NCI-H510A treated with DMSO at 0.1 percent for 48 hours (cell line): Measurements from ENCODE around the gene ZNF740.
"Not testable (repeated sequence)": the region's sequence is repeated elsewhere in the genome, so short reads cannot be mapped to it uniquely, and the experiment has no call there.

Source experiments
- DNase-seq: peaks from one replicate; lab custom pipeline; 2025; lab: John Stamatoyannopoulos, UW

ZNF740 gene

DNA sequence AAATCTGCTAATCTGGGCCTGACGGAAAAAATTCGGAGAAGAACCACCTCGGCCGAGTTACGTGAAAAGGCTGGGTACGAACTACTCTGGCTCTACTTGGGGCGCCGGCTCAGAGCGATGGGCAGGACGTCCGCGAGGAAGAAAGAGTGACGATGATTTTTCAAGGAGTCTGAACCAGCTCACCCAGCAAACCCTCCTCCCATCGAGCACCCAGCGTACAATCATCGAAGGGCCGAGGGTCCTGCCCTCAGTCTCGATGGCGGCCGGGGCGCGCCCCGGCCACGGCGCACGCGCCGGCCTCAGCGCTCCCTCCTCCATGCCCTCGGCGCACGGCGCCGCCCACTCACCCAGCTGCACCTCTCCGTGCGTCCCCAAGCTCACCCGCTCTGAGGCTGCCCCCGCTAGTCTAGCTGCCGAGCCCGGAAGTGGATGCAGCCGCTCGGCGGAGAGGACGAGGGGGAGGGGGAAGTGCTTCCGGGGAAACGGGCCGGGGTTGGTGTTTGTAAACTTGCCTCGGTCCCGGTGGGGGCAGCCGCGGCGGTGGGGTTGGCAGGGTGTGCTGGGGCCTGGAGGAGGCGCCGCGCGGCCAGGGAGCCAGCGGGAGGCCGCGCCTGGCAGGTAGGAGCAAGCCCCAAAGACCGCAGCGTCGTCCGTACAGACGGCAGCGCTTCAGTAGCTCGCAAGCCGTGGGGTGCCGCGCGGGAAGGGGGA, at the start of gene ZNF740, which contains the start of gene CSAD:
TSS of gene ZNF740 (plus strand) at position 503 of the 711 bp plus-strand sequence. CDS start 1,262 bp downstream, outside the sequence.
TSS of gene CSAD (minus strand) at position 706 of the 711 bp plus-strand sequence. CDS start 7,455 bp downstream, outside the sequence.
- peak; percentile 97 for DNase-seq

- DNase-seq, result no peak
Observed at GRCh38 chr12:53131844-53132243, 48.7 kb upstream of the ZNF740 start.

- no peak for DNase-seq
Observed at GRCh38 chr12:53133722-53134121, 46.8 kb upstream of the ZNF740 start.

GRCh38 chr12:53143355-53143754, 37.2 kb upstream of the ZNF740 start:
- DNase-seq, result no peak

- no peak for DNase-seq
Observed at GRCh38 chr12:53145383-53146260, 34.9 kb upstream of the ZNF740 start.

DNA sequence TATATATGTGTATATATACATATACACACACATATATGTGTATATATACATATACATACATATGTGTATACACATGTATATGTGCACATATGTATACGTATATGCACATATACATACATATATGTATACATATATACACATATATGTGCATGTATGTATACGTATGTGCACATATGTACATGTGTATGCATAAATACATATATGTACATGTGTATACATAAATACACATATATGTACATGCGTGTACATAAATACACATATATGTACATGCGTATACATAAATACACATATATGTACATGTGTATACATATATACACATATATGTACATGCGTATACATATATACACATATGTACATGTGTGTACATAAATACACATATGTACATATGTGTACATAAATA, 33.3 kb upstream of the ZNF740 start:
- no peak for DNase-seq

DNA sequence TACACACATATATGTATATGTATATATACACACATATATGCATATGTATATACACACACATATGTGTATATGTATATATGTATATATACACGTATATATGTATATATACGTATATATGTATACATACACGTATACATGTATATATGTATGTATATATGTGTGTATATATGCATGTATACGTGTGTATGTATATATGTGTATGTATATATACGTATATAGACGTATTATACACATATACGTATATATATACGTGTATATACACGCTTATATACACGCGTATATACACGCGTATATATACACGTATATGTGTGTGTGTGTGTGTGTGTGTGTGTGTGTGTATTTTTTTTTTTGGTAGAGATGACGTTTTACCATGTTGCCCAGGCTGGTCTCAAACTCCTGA, 32.9 kb upstream of the ZNF740 start:
- DNase-seq, result no peak

DNA sequence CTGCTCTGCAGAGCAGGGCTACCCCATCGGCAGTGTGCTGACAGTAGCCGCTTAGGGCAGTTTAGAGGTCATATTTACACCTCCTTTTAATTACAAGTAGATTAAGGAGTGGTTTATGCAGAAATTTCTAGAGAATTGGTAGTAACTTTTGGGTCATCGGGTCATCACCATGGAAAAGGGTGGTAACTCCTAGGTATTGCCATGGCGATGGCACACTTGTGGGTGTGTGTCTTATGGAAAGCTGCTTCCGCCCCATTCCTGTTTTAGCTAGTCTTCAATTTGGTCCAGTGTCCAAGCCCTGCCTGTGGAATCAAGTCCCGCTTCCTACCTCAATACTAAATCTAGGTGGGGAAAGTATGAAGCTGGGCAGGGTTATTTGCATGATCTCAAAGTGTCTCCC, 29.5 kb upstream of the ZNF740 start:
- no peak for DNase-seq

GRCh38 chr12:53152390-53152789, 28.1 kb upstream of the ZNF740 start:
- DNase-seq, result no peak

- peak; percentile 81 for DNase-seq
Observed at GRCh38 chr12:53159195-53159839, 21.2 kb upstream of the ZNF740 start.

DNA sequence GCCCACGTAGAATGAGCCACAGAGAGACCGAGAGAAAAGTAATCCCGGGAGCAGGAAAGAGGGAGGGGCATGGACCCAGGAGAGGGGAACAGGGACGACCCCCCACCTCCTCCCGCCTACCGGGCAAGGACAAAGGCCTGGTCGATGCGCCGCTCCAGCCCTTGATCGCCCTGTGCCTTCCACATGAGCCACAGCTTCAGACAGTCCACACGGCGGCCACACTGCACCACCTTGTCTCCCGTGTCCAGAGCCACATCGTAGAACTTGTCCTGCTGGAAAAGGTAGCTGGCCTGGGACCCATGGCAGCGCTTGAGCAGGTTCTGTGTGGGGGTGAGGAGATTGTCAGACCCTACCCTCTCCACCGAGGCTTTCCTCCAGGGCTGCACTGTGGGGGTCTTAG, 20.5 kb upstream of the ZNF740 start:
- DNase-seq, result no peak

DNA sequence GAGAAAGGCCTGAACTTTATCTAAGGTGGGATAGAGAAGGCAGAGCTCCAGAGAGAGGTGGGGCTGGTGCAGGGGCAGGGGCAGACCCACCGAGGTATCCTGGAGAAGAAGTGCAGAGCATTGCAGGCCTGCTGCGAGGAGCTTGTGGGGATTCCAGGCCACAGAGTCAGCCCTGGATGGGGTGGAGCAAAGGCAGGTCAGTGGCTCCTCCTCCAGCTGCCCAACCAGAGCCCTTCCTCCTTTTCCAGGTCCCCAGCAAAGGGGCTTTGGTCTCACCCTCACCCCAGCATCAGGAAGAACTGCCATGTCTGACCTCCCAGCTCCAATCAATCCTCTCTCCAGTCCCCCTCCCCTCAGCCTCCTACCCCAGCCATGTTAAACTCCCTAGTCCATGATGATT, 19.8 kb upstream of the ZNF740 start:
- no peak for DNase-seq

DNA sequence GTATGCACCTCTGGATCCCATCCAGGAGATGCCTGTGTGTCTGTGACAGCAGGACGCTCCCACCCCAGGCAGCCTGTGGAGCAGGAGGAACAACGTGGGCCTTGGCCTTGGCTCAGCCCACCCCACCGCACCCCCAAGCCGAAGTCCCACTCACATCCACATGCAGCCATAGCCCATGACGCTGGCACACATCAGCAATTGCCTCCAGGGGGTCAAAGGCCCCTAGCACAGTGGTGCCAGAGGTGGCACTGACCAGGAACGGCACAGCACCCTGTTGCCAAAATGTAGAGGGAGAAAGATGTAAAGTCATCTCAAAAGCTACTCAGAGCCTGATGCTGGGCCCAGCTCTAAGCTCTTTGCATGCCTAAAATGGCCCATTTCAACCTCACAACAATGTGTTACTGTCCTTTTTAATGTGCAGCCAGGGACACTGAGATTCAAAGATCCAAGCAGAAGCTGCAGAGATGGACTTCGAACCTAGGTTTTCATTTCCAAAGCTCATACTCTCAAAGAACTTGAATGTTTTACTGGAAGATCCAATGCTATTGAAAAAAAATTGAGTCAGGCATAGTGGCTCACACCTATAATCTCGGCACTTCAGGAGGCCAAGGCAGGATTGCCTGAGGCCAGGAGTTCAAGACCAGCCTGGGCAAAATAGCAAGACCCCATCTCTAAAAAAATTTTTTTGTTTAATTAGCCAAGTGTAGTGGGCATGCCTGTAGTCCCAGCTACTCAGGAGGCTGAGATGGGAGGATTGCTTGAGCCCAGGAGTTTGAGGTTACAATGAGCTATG, 19.2 kb upstream of the ZNF740 start:
- no peak for DNase-seq

GRCh38 chr12:53163008-53163407, 17.5 kb upstream of the ZNF740 start:
- DNase-seq, result not testable (repeated sequence)

DNA sequence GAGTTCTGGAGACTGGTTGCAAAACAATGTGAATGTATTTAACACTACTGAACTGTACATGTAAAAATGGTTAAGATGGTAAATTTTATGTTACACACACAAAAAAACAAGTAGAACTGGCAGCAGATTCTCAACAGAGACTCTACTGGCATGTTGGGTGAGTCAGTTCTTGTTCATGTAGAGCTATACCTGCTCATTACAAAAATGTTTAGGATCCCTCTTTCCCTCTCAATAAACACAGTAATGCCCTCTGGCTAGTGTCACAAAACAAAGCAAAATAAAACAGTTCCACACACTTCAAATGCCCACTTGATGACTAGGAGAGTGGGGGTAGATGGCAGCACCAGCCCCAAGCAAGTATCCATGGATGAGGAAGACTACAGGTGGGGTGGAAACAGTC, 13.7 kb upstream of the ZNF740 start:
- no peak for DNase-seq

GRCh38 chr12:53169644-53170043, 10.9 kb upstream of the ZNF740 start:
- DNase-seq, result no peak

- no peak for DNase-seq
Observed at GRCh38 chr12:53170215-53170614, 10.3 kb upstream of the ZNF740 start.

- no peak for DNase-seq
Observed at GRCh38 chr12:53170876-53171724, 9.4 kb upstream of the ZNF740 start.

DNA sequence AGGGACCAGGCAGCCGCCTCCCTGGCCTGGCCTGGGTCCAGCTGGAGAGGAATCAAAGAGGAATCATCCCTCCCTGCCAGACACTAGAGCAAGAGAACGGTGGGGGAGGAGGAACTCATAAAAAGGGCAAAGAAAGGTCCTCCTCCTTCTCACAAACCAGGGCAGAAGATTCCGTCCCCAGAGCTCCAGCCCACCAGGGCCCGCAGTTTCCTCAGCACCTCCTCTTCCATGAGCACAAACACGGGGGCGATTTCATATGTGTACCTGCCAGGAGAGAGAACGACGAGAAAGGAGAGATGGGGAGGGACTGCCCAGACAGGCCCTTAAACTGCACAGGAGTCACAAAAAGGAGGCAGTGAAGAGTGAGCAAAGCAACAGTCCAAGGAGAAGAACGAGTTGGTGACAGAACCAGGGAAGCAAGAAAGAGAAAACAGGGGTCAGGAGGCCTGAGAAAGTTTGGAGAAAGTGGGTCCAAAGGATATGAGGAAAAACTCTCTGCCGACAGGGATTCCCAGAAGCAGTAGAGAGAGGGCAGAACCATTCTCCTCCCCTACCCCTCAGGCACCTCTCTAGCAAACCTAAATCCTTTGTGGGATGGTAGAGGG, 8.7 kb upstream of the ZNF740 start:
- peak; percentile 25 for DNase-seq

- no peak for DNase-seq
Observed at GRCh38 chr12:53172352-53172751, 8.2 kb upstream of the ZNF740 start.
